Panc1 (cell line): ENCODE results near the gene HPS5. TPM values are rescaled to one million over a fixed set of nuclear protein-coding genes. Genes with fewer than 3 reads are reported as not detected.

Source experiments
- ATAC-seq: fragments of 200-7000 bp; cut with Tn5 transposase; 2 replicates; pipeline ENCODE4 v1.9.1; 2020; ENCODE audit warnings: mild to moderate bottlenecking, moderate library complexity
- BruUV-seq: library from RNA; stranded (reverse); fragments of 400-500 nt; replicated peaks from 2 replicates; lab custom pipeline; 2021; lab: Mats Ljungman, UMichigan
- CTCF ChIA-PET: fragments of 300-600 bp; sonication (Branson Sonifier 250); formaldehyde crosslinking; loops from one replicate; lab custom pipeline; 2022; ENCODE audit warnings: antibody characterized with exemption; lab: Charles Lee
- POLR2A ChIA-PET: fragments of 300-600 bp; sonication (Branson Sonifier 250); formaldehyde crosslinking; loops from one replicate; lab custom pipeline; 2022; ENCODE audit warnings: antibody characterized with exemption; lab: Charles Lee
- DNase-seq: peaks from one replicate; pipeline ENCODE4 v3.0.0-alpha.2; 2010; ENCODE audit warnings: low read depth, low spot score
- H3K27ac ChIP-seq: 2 replicates; pipeline ENCODE4 v1.5.1; 2011; ENCODE audit warnings: mild to moderate bottlenecking, low read length, inconsistent platforms
- H3K27me3 ChIP-seq: fragments of 200-500 bp; sonication (Bioruptor generic); 2 replicates; pipeline ENCODE4 v1.6.0; 2014; ENCODE audit warnings: low read length, inconsistent platforms; ENCODE audit not compliant: control insufficient read depth, insufficient read depth
- H3K36me3 ChIP-seq: fragments of 200-500 bp; sonication (Bioruptor generic); 2 replicates; pipeline ENCODE4 v1.5.1; 2014; ENCODE audit warnings: inconsistent platforms, mild to moderate bottlenecking, low read length, moderate library complexity; ENCODE audit not compliant: control insufficient read depth, insufficient read depth
- H3K4me1 ChIP-seq: 2 replicates; pipeline ENCODE4 v1.5.1; 2011; ENCODE audit warnings: inconsistent platforms, mild to moderate bottlenecking, low read length, moderate library complexity; ENCODE audit not compliant: control insufficient read depth, insufficient read depth
- H3K4me3 ChIP-seq, 2 experiments: 2 replicates each; pipeline ENCODE4 v1.5.1; 2011 to 2012; ENCODE audit warnings: low read depth in 2 of 2, low read length in 2 of 2, mild to moderate bottlenecking in 2 of 2, inconsistent platforms in 1 of 2, moderate library complexity in 1 of 2
- H3K9me3 ChIP-seq: fragments of 200-500 bp; sonication (Bioruptor generic); 2 replicates; pipeline ENCODE4 v1.5.1; 2014; ENCODE audit warnings: low read depth, mild to moderate bottlenecking, inconsistent platforms, low read length, moderate library complexity; ENCODE audit not compliant: control insufficient read depth, insufficient read depth
- CTCF ChIP-seq: fragments of 450-650 bp; IDR thresholded peaks from 2 replicates; pipeline ENCODE4 v1.5.1; 2017; ENCODE audit warnings: mild to moderate bottlenecking
- POLR2AphosphoS5 ChIP-seq: IDR thresholded peaks from 2 replicates; pipeline ENCODE4 v1.6.1; 2012; ENCODE audit warnings: mild to moderate bottlenecking, low read depth, low read length, moderate library complexity
- REST ChIP-seq, 2 experiments: IDR thresholded peaks; 2 replicates each; pipeline ENCODE4 v1.6.1; 2011 to 2012; ENCODE audit warnings: low read depth in 2 of 2, control low read depth in 1 of 2, low read length in 1 of 2, mild to moderate bottlenecking in 1 of 2, moderate library complexity in 1 of 2; ENCODE audit not compliant: insufficient read depth in 1 of 2
- SIN3A ChIP-seq: IDR thresholded peaks from 2 replicates; pipeline ENCODE4 v1.6.1; 2012; ENCODE audit warnings: low read depth, mild to moderate bottlenecking, low read length, moderate library complexity, borderline replicate concordance; ENCODE audit not compliant: insufficient read depth
- TCF7L2 ChIP-seq: IDR thresholded peaks from 2 replicates; pipeline ENCODE4 v1.6.1; 2011; ENCODE audit warnings: mild to moderate bottlenecking, low read depth, low read length, inconsistent platforms
- in situ Hi-C: cut with HindIII; loops from 2 replicates; pipeline ENCODE4 v1.10.0; 2016; ENCODE audit warnings: low sequenced_read_pairs, low pct_unique_long_range_greater_than_20kb
- intact Hi-C: fragments of 100-400 bp; cut with micrococcal nuclease; formaldehyde crosslinking; loops from one replicate; pipeline ENCODE4 v1.10.0; 2022; ENCODE audit not compliant: unreplicated experiment
- total RNA-seq: library from RNA; stranded (reverse); gene quantifications from one replicate; pipeline ENCODE4 v1.2.1, GENCODE V29; 2021; ENCODE audit not compliant: unreplicated experiment

The HPS5 gene
- total RNA-seq, 1 experiment from 2014 or later: 27.7 TPM

- DNase-seq: no peak
- Histone ChIP-seq H3K4me1 (no peaks in the 10 kb centered on the region), H3K27ac (no peak overlapping the region), H3K9me3 (no peaks in the 10 kb centered on the region), H3K4me3 (no peak overlapping the region), H3K27me3 (no peaks in the 10 kb centered on the region), H3K36me3 (peaks cover 48% of the 10 kb centered on the region)
- TF ChIP-seq CTCF (no peak), SIN3A (no peak), POLR2AphosphoS5 (no peak), TCF7L2 (no peak), REST (IDR thresholded peaks at IDR 0.05; ENCODE audit: insufficient read depth in 1 of 2, low read depth in 2 of 2, low read length in 1 of 2) (no peak)
- ChIA-PET POLR2A (no interaction called here), CTCF (no interaction called here)
- BruUV-seq: no TSS peak
- in situ Hi-C loops (no loop called here), intact Hi-C loops (no loop called here)
- no peak for ATAC-seq
Observed at GRCh38 chr11:18358646-18359045, 36.7 kb upstream of the HPS5 start.

GRCh38 chr11:18352581-18352980, 30.6 kb upstream of the HPS5 start:
- Histone ChIP-seq H3K9me3 (no peaks in the 10 kb centered on the region), H3K4me1 (no peaks in the 10 kb centered on the region), H3K27ac (no peak overlapping the region), H3K4me3 (no peak overlapping the region), H3K27me3 (no peaks in the 10 kb centered on the region), H3K36me3 (peaks cover 30% of the 10 kb centered on the region)
- DNase-seq (no peak), ATAC-seq (no peak)
- TF ChIP-seq TCF7L2 (no peak), SIN3A (no peak), POLR2AphosphoS5 (no peak), CTCF (no peak)
- in situ Hi-C loops (no loop called here), intact Hi-C loops (no loop called here)
- no TSS peak for BruUV-seq
- ChIA-PET CTCF (no interaction called here), POLR2A (no interaction called here)
